ENCODE measurements around the gene NDST1.

Gene NDST1

DNA sequence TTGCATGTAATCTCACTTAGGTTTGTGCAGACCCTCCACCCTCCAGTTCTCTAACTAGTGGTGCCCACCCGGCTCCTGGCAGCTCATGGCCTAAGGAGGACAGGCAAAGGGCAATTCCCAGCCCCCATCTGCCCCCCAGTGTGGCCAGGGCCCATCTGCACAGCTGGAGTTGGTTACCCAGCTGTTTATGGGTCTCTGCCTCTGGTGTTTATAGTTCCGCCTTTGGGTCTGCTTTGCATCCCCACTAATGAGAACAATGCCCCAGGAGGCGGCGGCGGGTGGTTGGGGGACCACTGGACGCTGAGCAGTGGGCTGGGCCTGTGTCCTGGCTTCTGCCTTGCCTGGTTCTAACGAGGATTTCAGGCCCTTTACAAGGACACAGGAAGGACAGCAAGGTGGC lies 62.4 kb downstream of the NDST1 start:
- no peak for DNase-seq (ENCODE audit: low read depth in 2 of 2)

DNA sequence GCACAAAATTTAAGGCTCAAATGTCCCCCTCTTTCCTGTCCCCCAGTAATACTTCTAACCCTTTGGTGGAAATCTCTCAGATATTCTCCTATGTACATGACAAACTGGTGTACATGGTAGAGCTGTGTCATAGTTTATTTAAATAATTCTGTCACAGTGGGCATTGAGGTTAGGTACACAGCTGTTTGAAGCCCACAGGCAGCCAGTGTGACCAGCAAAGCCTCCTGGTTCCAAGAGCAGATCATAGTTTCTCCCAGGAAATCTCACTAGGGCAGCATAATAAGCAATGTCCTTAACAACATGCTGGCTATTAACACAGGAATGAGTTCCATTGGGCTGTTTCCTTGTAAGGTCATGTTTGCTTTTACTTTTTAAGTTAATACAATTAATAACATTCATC lies 63.9 kb downstream of the NDST1 start:
- DNase-seq (ENCODE audit: low read depth in 2 of 2) = no peak

GRCh38 chr5:150573216-150573615 lies 65.3 kb downstream of the NDST1 start:
- no peak for DNase-seq (ENCODE audit: low read depth in 2 of 2)

DNA sequence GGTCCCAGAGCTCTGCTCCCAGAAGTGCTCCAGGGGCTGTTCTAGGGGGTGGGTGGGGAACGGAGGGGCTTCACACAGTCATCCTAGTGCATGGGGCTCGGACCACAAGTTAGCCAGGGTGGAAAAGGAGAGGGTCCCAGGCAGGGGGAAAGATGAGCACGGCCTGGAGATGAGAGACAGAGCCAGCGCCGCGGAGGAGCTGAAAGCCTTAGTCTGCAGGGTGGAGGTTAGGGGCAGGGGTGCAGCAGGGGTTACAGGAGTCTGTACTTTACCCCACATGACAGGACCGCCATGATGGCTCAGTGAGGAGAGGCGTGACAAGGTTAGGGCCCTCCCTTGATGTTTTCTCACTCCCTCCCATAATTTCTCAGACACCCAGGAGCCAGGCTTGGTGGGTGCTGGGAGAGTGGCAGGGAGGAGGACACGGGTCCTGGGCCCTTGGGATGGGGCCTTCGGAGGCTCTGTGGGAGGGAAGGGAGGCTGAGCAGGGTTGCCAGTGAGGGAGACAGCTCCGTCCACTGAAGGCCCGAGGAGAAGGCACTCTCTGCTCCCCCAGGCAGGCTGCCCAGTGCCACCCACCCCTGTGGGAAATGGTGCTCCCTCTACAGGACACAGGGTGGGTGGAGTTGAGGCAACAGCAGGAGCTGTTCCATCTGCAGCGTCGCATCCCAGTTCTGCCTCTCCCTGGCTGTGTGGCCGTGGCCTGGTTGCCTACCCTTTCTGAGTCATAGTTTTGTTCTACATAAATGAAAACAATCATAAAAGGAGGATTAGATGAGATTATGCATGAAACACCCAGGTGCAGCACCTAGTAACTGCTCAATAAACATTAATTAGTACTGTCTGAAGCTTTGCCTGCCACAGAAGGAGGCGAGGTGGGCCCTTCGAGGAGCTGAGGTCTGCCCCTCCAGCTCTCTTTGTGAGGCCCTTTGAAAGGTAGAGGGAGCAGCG lies 66.2 kb downstream of the NDST1 start:
- DNase-seq (ENCODE audit: low read depth in 2 of 2) = no peak

DNA sequence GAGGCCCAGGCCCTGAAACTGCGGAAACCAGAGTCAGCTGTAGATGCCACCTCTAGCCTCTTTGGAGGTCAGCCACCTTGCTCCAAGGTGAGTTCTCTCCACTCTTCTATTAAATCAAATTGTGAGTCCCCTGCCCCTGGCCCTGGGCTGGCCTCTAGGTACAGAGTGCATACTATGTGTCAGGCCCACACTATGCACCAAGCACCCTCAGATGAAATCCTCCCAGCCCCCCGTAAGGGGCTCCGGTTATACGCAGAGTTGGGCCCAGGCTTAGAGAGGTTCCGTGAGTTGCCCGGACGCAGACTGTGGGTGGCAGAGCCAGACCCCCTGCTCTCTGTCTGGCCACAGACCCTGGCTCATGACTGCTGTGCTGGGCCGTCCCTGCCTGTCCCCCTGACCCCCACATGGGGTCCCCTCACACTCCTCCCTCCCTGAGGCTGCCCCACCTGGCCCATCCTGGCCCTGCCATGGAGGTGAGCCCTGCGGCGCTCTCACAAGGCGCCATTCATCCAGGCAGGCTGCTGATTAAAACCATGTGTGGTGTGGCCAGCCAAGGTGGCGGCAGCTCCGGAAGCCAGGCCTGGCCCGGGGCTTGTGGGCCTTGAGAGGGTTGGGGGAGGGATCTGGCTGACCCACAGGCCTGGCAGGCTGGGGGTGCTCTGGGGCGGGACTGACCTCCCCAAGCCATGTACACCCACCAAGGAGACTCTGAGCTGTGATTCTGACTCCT lies 67.1 kb downstream of the NDST1 start:
- no peak for DNase-seq (ENCODE audit: low read depth in 2 of 2)

- no peak for DNase-seq (ENCODE audit: low read depth in 2 of 2)
These were observed 68.0 kb downstream of the NDST1 start for GRCh38 chr5:150575745-150576448.

- DNase-seq (ENCODE audit: low read depth in 2 of 2) = no peak
These were observed 68.6 kb downstream of the NDST1 start for GRCh38 chr5:150576449-150576949.

GRCh38 chr5:150577378-150578139 lies 69.6 kb downstream of the NDST1 start:
- DNase-seq (ENCODE audit: low read depth in 2 of 2) = no peak

DNA sequence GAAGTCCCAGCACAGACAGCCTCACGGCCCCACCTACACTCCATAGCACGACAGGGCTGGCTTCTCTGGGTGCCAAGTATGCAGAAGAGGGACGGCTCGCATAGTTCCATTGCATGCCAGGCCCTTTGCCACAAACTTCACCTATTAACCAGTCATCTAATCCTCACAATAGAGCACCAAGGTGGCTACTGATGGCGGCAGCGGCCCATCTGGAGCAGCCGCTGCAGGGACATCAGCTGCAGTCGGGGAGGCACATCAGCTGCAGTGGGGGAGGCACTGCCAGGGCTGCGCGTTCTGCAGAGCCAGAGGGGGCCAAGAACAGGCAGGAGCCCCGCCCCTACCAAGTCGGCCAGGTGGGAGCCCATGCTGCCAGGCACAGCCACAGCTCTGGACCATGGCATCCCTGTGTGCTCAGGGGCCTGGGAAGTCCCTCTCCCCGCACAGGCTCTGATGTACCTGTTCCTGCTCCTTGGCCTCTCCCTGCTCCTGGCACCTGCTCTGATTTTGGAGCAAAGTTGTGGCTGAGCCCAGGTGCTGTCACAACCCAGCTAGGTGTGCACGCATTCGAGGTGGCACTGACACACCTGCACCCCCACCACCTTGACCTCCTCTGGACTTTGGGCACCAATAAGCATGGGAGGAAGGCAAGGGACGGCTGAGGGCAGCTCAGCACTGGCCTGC lies 71.0 kb downstream of the NDST1 start:
- no peak for DNase-seq (ENCODE audit: low read depth in 2 of 2)

GRCh38 chr5:150579462-150580400 lies 71.8 kb downstream of the NDST1 start:
- no peak for DNase-seq (ENCODE audit: low read depth in 2 of 2)

GRCh38 chr5:150580917-150581316 lies 73.0 kb downstream of the NDST1 start:
- no peak for DNase-seq (ENCODE audit: low read depth in 2 of 2)

- no peak for DNase-seq (ENCODE audit: low read depth in 2 of 2)
These were observed 74.5 kb downstream of the NDST1 start for GRCh38 chr5:150582241-150583109.

DNA sequence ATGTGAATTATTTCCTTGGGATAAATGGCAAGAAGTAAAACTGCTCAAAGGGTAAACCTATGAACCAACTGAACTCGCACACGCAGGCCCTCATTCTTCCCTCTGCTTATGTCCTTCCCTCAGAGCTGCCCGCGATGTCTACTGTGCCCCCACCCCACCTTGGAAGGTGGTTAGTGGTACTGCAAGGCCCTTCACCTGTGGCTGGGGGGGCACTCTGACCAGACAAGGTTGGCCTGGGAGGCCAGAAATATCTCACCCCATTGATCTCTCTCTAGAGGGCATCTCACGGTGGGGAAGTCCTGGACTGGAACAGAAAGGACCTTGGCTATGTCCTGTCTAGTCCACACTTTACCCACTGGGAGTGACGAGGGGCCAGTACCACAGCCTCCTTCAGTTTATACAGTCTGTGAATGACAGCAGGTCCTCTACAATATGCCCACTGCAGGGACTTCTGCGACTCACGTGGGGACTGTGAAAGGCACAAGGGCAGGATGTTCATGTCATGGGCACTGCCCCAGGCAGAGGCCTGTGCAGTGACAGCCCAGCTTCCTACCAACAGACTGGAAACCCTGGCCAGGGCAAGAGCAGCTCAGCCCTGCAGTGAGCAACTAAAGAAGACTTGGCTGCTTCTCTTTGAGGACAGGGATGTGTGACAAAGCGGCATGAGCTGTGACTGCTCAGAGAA lies 75.8 kb downstream of the NDST1 start:
- DNase-seq (ENCODE audit: low read depth in 2 of 2) = no peak

GRCh38 chr5:150584556-150585335 lies 76.8 kb downstream of the NDST1 start:
- no peak for DNase-seq (ENCODE audit: low read depth in 2 of 2)

DNA sequence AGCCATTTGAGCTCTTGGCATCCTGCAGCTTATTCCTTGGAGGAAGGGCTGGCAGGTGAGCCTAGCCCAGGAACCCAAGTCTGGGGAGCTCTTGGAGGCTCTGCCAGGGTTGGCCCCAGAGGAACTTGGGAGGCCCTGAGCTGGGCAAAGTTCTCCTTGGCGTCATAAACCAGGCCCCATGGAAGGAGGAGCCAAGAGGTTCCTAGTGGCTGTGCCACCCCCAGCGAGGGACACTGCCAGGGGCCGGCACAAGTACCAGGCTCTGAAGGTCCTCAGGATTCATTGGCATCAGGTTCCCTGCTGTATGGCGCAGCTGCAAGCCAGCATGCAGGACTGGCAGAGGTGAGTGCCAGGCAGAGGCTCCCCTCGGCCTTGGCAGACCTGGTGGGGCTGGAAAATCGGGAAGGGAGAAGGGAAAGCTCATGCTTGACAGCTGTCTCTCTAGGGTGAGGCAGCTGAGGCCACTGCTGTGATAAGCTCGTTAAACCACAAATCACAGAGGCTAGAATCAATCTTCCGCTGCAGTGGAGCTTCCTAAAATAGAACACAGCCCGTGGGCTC lies 77.9 kb downstream of the NDST1 start:
- no peak for DNase-seq (ENCODE audit: low read depth in 2 of 2)

DNA sequence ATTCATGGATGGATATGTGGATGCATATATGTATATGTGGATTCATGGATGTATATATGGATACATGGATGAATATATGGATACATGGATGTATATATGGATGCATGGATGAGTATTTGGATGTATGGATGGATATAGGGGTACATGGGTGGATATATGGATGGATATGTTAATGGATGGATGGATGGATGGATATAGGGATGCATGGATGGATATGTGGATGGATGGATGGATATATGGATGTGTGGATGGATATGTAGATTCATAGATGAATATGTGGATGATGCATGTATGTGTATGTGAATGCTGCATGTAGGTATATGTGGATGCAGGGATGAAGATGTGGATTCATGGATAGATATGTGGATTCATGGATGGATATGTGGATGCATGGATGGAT lies 79.1 kb downstream of the NDST1 start:
- DNase-seq (ENCODE audit: low read depth in 2 of 2) = no peak

Data from stimulated activated CD4-positive, alpha-beta T cell treated with anti-CD3 and anti-CD28 coated beads, Interleukin-15, amount 100 ng/mL, for 48 hours (primary cell).